Tibial nerve (tissue), 4 donors: ENCODE data around the gene KCMF1.

Experiments
- EP300 ChIP-seq, 2 donors: sonication (generic); formaldehyde crosslinking; IDR thresholded peaks; one replicate each; pipeline ENCODE4 v1.6.1; 2017; ENCODE audit warnings: antibody characterized with exemption in 2 of 2, mild to moderate bottlenecking in 1 of 2
- POLR2A ChIP-seq, 2 donors: fragments of 450-650 bp; IDR thresholded peaks; one replicate each; pipeline ENCODE4 v1.6.1; 2017; ENCODE audit warnings: antibody characterized with exemption in 2 of 2, mild to moderate bottlenecking in 2 of 2, moderate library complexity in 2 of 2
- TF ChIP-seq, protein P1 (sequence below), 5 experiments: fragments of 200-600 bp in 3 of 5; fragments of 450-650 bp in 2 of 5; sonication (generic) in 3 of 5; IDR thresholded peaks; one replicate each; pipeline ENCODE4 v1.5.1; 2016 to 2019; ENCODE audit warnings: antibody characterized with exemption in 5 of 5, mild to moderate bottlenecking in 3 of 5, moderate library complexity in 2 of 5

GRCh38 chr2:85091838-85092237, 120.9 kb downstream of the KCMF1 start:
- TF ChIP-seq, protein P1, sequence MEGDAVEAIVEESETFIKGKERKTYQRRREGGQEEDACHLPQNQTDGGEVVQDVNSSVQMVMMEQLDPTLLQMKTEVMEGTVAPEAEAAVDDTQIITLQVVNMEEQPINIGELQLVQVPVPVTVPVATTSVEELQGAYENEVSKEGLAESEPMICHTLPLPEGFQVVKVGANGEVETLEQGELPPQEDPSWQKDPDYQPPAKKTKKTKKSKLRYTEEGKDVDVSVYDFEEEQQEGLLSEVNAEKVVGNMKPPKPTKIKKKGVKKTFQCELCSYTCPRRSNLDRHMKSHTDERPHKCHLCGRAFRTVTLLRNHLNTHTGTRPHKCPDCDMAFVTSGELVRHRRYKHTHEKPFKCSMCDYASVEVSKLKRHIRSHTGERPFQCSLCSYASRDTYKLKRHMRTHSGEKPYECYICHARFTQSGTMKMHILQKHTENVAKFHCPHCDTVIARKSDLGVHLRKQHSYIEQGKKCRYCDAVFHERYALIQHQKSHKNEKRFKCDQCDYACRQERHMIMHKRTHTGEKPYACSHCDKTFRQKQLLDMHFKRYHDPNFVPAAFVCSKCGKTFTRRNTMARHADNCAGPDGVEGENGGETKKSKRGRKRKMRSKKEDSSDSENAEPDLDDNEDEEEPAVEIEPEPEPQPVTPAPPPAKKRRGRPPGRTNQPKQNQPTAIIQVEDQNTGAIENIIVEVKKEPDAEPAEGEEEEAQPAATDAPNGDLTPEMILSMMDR (IDR thresholded peaks at IDR 0.05): no peak
- TF ChIP-seq POLR2A (IDR thresholded peaks at IDR 0.05) (no peak), EP300 (IDR thresholded peaks at IDR 0.05) (no peak)
